H1 (cell line): ENCODE data around the gene ZBTB37. TPM values are rescaled to one million over a fixed set of nuclear protein-coding genes. Genes with fewer than 3 reads are reported as not detected.

ENCODE experiments used
- CTCF ChIA-PET: fragments of 300-600 bp; sonication (Branson Sonifier 250); formaldehyde crosslinking; loops from one replicate; lab custom pipeline; 2021; ENCODE audit not compliant: partially characterized antibody; lab: Charles Lee
- POLR2A ChIA-PET: fragments of 300-600 bp; sonication (Branson Sonifier 250); formaldehyde crosslinking; loops from one replicate; lab custom pipeline; 2021; ENCODE audit warnings: inconsistent platforms; ENCODE audit not compliant: partially characterized antibody; lab: Charles Lee
- DNase-seq, 2 experiments: peaks; one replicate each; pipeline versions ENCODE4 v3.0.0 to v3.0.0-alpha.2; 2010 to 2022; ENCODE audit warnings: low spot score in 2 of 2, low read depth in 1 of 2, mixed read lengths in 1 of 2
- FAIRE-seq: peaks from 2 replicates; lab custom pipeline; 2011; peaks lifted over from hg19 to GRCh38; lab: Jason Lieb, UNC
- H2AFZ ChIP-seq: 2 replicates; pipeline ENCODE4 v1.8.1; 2012; ENCODE audit warnings: low read length, inconsistent platforms
- H2AK5ac ChIP-seq: 2 replicates; pipeline ENCODE4 v1.6.1; 2013; ENCODE audit warnings: low read depth, low read length
- H2BK120ac ChIP-seq: replicated peaks from 2 replicates; pipeline ENCODE3; 2013; ENCODE audit warnings: low read depth, low read length, inconsistent platforms
- H2BK12ac ChIP-seq: 2 replicates; pipeline ENCODE4 v1.6.1; 2013; ENCODE audit warnings: low read depth, low read length
- H2BK15ac ChIP-seq: 2 replicates; pipeline ENCODE4 v1.6.1; 2013; ENCODE audit warnings: low read length
- H2BK20ac ChIP-seq: 2 replicates; pipeline ENCODE4 v1.6.1; 2013; ENCODE audit warnings: low read length
- H2BK5ac ChIP-seq: 2 replicates; pipeline ENCODE4 v1.6.1; 2013; ENCODE audit warnings: low read depth, low read length
- H3K14ac ChIP-seq: 2 replicates; pipeline ENCODE4 v1.6.1; 2013; ENCODE audit warnings: inconsistent platforms; ENCODE audit not compliant: insufficient read length
- H3K18ac ChIP-seq: 2 replicates; pipeline ENCODE4 v1.6.1; 2013; ENCODE audit warnings: low read length; ENCODE audit errors: extremely low read depth
- H3K23ac ChIP-seq: 2 replicates; pipeline ENCODE4 v1.6.1; 2013; ENCODE audit warnings: inconsistent platforms; ENCODE audit not compliant: insufficient read length
- H3K23me2 ChIP-seq: 2 replicates; pipeline ENCODE4 v1.6.1; 2013; ENCODE audit warnings: low read depth, low read length
- H3K27ac ChIP-seq: 2 replicates; pipeline ENCODE4 v1.6.1; 2011; ENCODE audit warnings: low read depth, low read length, inconsistent platforms
- H3K27me3 ChIP-seq, 4 experiments: replicated peaks in 1 of 4; 1 replicate in 1 of 4; 2 replicates in 3 of 4; pipeline versions ENCODE4 v1.6.1 to v1.8.1; 2011 to 2013; ENCODE audit warnings: low read length in 3 of 4, mild to moderate bottlenecking in 3 of 4, inconsistent platforms in 2 of 4, mixed read lengths in 2 of 4, moderate library complexity in 1 of 4; ENCODE audit not compliant: control insufficient read depth in 3 of 4, insufficient read depth in 3 of 4; ENCODE audit errors: extremely low read depth in 1 of 4
- H3K36me3 ChIP-seq, 4 experiments: 2 replicates each; pipeline versions ENCODE4 v1.6.1 to v1.8.1; 2011 to 2013; ENCODE audit warnings: mild to moderate bottlenecking in 4 of 4, low read length in 3 of 4, moderate library complexity in 2 of 4, control low read depth in 1 of 4, inconsistent platforms in 1 of 4; ENCODE audit not compliant: insufficient read depth in 4 of 4, control insufficient read depth in 2 of 4
- H3K4ac ChIP-seq: replicated peaks from 2 replicates; pipeline ENCODE3; 2013; ENCODE audit warnings: low read length, low read depth, mixed read lengths, inconsistent platforms; ENCODE audit not compliant: insufficient read length
- H3K4me1 ChIP-seq, 4 experiments: replicated peaks in 1 of 4; 1 replicate in 1 of 4; 2 replicates in 3 of 4; pipeline versions ENCODE4 v1.6.1 to v1.8.1; 2011 to 2013; ENCODE audit warnings: low read length in 3 of 4, inconsistent platforms in 2 of 4, mixed read lengths in 1 of 4; ENCODE audit not compliant: insufficient read depth in 4 of 4, control insufficient read depth in 3 of 4
- H3K4me2 ChIP-seq, 2 experiments: 2 replicates each; pipeline versions ENCODE4 v1.6.1 to v1.8.1; 2011 to 2013; ENCODE audit warnings: low read depth in 2 of 2, low read length in 2 of 2, control low read depth in 1 of 2, inconsistent platforms in 1 of 2, mild to moderate bottlenecking in 1 of 2; ENCODE audit not compliant: insufficient read depth in 1 of 2
- H3K4me3 ChIP-seq, 4 experiments: fragments of 200-600, 300-600 bp in 1 of 4; sonication (generic), shearing (Covaris generic), sonication (Bioruptor Twin) in 1 of 4; 2 replicates each; pipeline versions ENCODE4 v1.5.1 to v1.8.1; 2011 to 2016; ENCODE audit warnings: low read length in 4 of 4, low read depth in 3 of 4, control low read depth in 2 of 4, inconsistent platforms in 2 of 4, mild to moderate bottlenecking in 2 of 4, mixed read lengths in 1 of 4, moderate library complexity in 1 of 4; ENCODE audit not compliant: insufficient read depth in 2 of 4; ENCODE audit errors: extremely low read depth in 1 of 4
- H3K56ac ChIP-seq: replicated peaks from 2 replicates; pipeline ENCODE3; 2013; ENCODE audit warnings: low read depth, mild to moderate bottlenecking, mixed read lengths, low read length, inconsistent platforms; ENCODE audit not compliant: insufficient read length
- H3K79me1 ChIP-seq: 2 replicates; pipeline ENCODE4 v1.6.1; 2013; ENCODE audit warnings: low read depth, low read length, control low read depth
- H3K79me2 ChIP-seq, 2 experiments: 2 replicates each; pipeline versions ENCODE4 v1.6.1 to v1.8.1; 2012 to 2013; ENCODE audit warnings: low read length in 2 of 2, mild to moderate bottlenecking in 2 of 2, inconsistent platforms in 1 of 2; ENCODE audit not compliant: insufficient read depth in 2 of 2, control insufficient read depth in 1 of 2
- H3K9ac ChIP-seq, 4 experiments: replicated peaks in 1 of 4; 1 replicate in 1 of 4; 2 replicates in 3 of 4; pipeline versions ENCODE4 v1.6.1 to v1.8.1; 2011 to 2013; ENCODE audit warnings: low read depth in 3 of 4, low read length in 3 of 4, control low read depth in 2 of 4, mild to moderate bottlenecking in 2 of 4, moderate library complexity in 2 of 4, inconsistent platforms in 1 of 4; ENCODE audit errors: extremely low read depth in 1 of 4
- H3K9me3 ChIP-seq, 2 experiments: 2 replicates each; pipeline versions ENCODE4 v1.6.1 to v1.8.1; 2012 to 2013; ENCODE audit warnings: mild to moderate bottlenecking in 2 of 2, moderate library complexity in 2 of 2, control low read depth in 1 of 2, inconsistent platforms in 1 of 2, low read depth in 1 of 2, low read length in 1 of 2, mixed read lengths in 1 of 2; ENCODE audit not compliant: insufficient read depth in 2 of 2
- H4K20me1 ChIP-seq, 2 experiments: replicated peaks in 1 of 2; 2 replicates each; pipeline versions ENCODE3 to v1.8.1; 2011 to 2013; ENCODE audit warnings: inconsistent platforms in 2 of 2, low read length in 2 of 2, mild to moderate bottlenecking in 1 of 2; ENCODE audit not compliant: insufficient read depth in 2 of 2, control insufficient read depth in 1 of 2
- H4K5ac ChIP-seq: 2 replicates; pipeline ENCODE4 v1.6.1; 2013; ENCODE audit warnings: low read length, low read depth, mixed read lengths, inconsistent platforms; ENCODE audit not compliant: insufficient read length
- H4K8ac ChIP-seq: 2 replicates; pipeline ENCODE4 v1.8.0; 2013; ENCODE audit warnings: mild to moderate bottlenecking, moderate library complexity, low read length, inconsistent platforms; ENCODE audit not compliant: insufficient read depth; ENCODE audit errors: extremely low read depth
- H4K91ac ChIP-seq: replicated peaks from 2 replicates; pipeline ENCODE3; 2013; ENCODE audit warnings: low read length, mixed read lengths, inconsistent platforms; ENCODE audit not compliant: insufficient read length
- ASH2L ChIP-seq: fragments of 200-600, 300-600 bp; sonication (generic); IDR thresholded peaks from one replicate; pipeline ENCODE4 v1.7.1; 2017; ENCODE audit warnings: low read length
- EP300 ChIP-seq, 2 experiments: IDR thresholded peaks; 1 replicate in 1 of 2; 2 replicates in 1 of 2; pipeline ENCODE4 v1.6.1; 2011 to 2012; ENCODE audit warnings: low read depth in 2 of 2, low read length in 2 of 2, mild to moderate bottlenecking in 2 of 2, borderline replicate concordance in 1 of 2, inconsistent platforms in 1 of 2, moderate library complexity in 1 of 2
- WGBS, 2 experiments: shearing (Covaris generic) in 1 of 2; methylation state at CpG; one replicate each; pipeline versions ENCODE4 v1.1.6 to v1.1.7; 2013 to 2015; ENCODE audit warnings: low lambda C conversion rate in 2 of 2, mixed read lengths in 2 of 2, inconsistent platforms in 1 of 2, low coverage in 1 of 2, missing lambda C conversion rate in 1 of 2; ENCODE audit not compliant: insufficient replicate concordance in 2 of 2, insufficient coverage in 1 of 2, insufficient read length in 1 of 2; ENCODE audit errors: extremely low coverage in 1 of 2, missing lambda C conversion rate in 1 of 2; 5-methylcytosine and 5-hydroxymethylcytosine counted together
- polyA plus RNA-seq, 7 experiments: library from polyadenylated mRNA; depleted of rRNA in 3 of 7; stranded (reverse) in 5 of 7; unstranded in 2 of 7; fragments of >200 nt in 5 of 7; fragments of 200-250 nt in 2 of 7; gene quantifications; 1 replicate in 5 of 7; 2 replicates in 1 of 7; 4 replicates in 1 of 7; pipeline versions ENCODE4 v1.2.1 to v1.2.3, GENCODE V29; 2011 to 2013; ENCODE audit warnings: missing spikeins in 2 of 7, mixed read lengths in 2 of 7
- total RNA-seq: library from RNA; stranded (reverse); fragmentation: NEBNext Ultra II Directional; extraction: Animal tissue kit (Norgen Biotek cat#: 25700); gene quantifications from 2 replicates; pipeline ENCODE4 v1.2.1, GENCODE V29; 2021

The ZBTB37 gene
- total and polyA plus RNA-seq, 2 of the 8 experiments (the other 6 are each of a cell fraction or from before 2014, with no cell fraction given), result 1.7 to 12.5 TPM

DNA sequence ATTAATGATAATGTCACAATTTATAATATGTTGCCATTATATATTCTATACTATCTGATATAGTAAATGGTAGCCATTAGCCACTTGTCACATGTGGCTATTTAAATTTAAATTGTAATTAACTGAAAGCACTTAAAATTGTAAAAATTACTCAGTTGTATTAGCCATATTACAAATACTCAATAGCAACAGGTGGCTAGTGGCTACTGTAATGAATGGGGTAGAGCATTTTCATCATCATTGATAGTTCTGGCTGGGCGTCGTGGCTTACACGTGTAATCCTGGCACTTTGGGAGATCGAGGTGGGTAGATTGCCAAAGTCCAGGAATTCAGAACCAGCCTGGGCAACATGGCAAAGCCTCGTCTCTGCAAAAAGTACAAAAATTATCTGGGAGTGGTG, 16.5 kb downstream of the ZBTB37 start:
- WGBS, 2 experiments, result 94% methylated on average over 5 of the region's 5 CpGs; no CpG with 5 or more reads in 1 of the 2 experiments
- H3K27me3 ChIP-seq, result no peaks in the 10 kb centered on the region
- H2BK15ac ChIP-seq, result no peak overlapping the region
- H3K18ac ChIP-seq, result no peak overlapping the region
- no peak overlapping the region for H3K4ac ChIP-seq
- no peak overlapping the region for H2BK12ac ChIP-seq
- H4K8ac ChIP-seq, result no peak overlapping the region
- no peaks in the 10 kb centered on the region for H3K23me2 ChIP-seq
- H2AFZ ChIP-seq, result no peak overlapping the region
- peaks cover 0 to 14% (median 5%) of the 10 kb centered on the region in 4 experiments; a peak in 4 of 8 replicates for H3K36me3 ChIP-seq
- no peak overlapping the region for H2AK5ac ChIP-seq
- H4K20me1 ChIP-seq, result no peaks in the 10 kb centered on the region
- DNase-seq (no peak), FAIRE-seq (no peak)
- H3K56ac ChIP-seq, result no peak overlapping the region
- H3K23ac ChIP-seq, result no peak overlapping the region
- ChIA-PET CTCF (no interaction called here), POLR2A (interaction anchor here (3.1 kb wide), 1 partner anchor 17 kb away, joined by 16 read pairs; the partner anchor contains the start of genes GAS5 and ZBTB37)
- no peak overlapping the region for H2BK120ac ChIP-seq
- H3K27ac ChIP-seq, result no peak overlapping the region
- no peak overlapping the region for H3K9ac ChIP-seq
- H3K79me2 ChIP-seq, result no peaks in the 10 kb centered on the region
- no peak overlapping the region for H3K4me2 ChIP-seq
- H4K91ac ChIP-seq, result no peak overlapping the region
- peaks cover 0 to 5% (median 2%) of the 10 kb centered on the region in 4 experiments; a peak in 2 of 7 replicates for H3K4me1 ChIP-seq
- H2BK20ac ChIP-seq, result no peak overlapping the region
- no peak overlapping the region for H2BK5ac ChIP-seq
- H3K14ac ChIP-seq, result no peak overlapping the region
- TF ChIP-seq ASH2L, result no peak
- TF ChIP-seq EP300 (IDR thresholded peaks at IDR 0.05; ENCODE audit: borderline replicate concordance in 1 of 2, low read depth in 2 of 2, low read length in 2 of 2), result no peak
- H3K4me3 ChIP-seq, result no peak overlapping the region
- no peaks in the 10 kb centered on the region for H3K9me3 ChIP-seq
- no peak overlapping the region for H4K5ac ChIP-seq
- no peaks in the 10 kb centered on the region for H3K79me1 ChIP-seq
